LNCAP (cell line): Measurements from ENCODE around the gene SIRPA.

Experiments
- CTCF ChIP-seq: fragments of 450-650 bp; IDR thresholded peaks from 2 replicates; pipeline ENCODE4 v1.5.1; 2017; ENCODE audit warnings: mild to moderate bottlenecking

The SIRPA gene

GRCh38 chr20:1861996-1862662 is 33.1 kb upstream of the SIRPA start:
- TF ChIP-seq CTCF, result no peak

- TF ChIP-seq CTCF, result no peak
These were observed 32.5 kb upstream of the SIRPA start for GRCh38 chr20:1862663-1863053.

- no peak for TF ChIP-seq CTCF
These were observed 31.9 kb upstream of the SIRPA start for GRCh38 chr20:1863296-1863695.

- no peak for TF ChIP-seq CTCF
These were observed 28.4 kb upstream of the SIRPA start for GRCh38 chr20:1866834-1867233.

GRCh38 chr20:1867495-1868260 is 27.5 kb upstream of the SIRPA start:
- no peak for TF ChIP-seq CTCF

GRCh38 chr20:1868856-1869255 is 26.4 kb upstream of the SIRPA start:
- no peak for TF ChIP-seq CTCF

- TF ChIP-seq CTCF, result no peak
These were observed 24.9 kb upstream of the SIRPA start for GRCh38 chr20:1870323-1870722.
